Right lobe of liver (tissue), 6 donors: ENCODE measurements around the gene NEU1. TPM values are rescaled to one million over a fixed set of nuclear protein-coding genes. Genes with fewer than 3 reads are reported as not detected.
"Not testable (repeated sequence)": the region's sequence is repeated elsewhere in the genome, so short reads cannot be mapped to it uniquely, and the experiment has no call there.

Experiments
- ATAC-seq, 4 donors: fragments of 200-7000 bp; cut with Tn5 transposase; one replicate each; pipeline ENCODE4 v1.9.1; 2020; ENCODE audit warnings: mild to moderate bottlenecking in 4 of 4, moderate library complexity in 4 of 4
- DNase-seq, 3 donors: peaks; one replicate each; pipeline ENCODE4 v3.0.0-alpha.2; 2020
- H3K27ac ChIP-seq, 3 donors: fragments of 200-600 bp; one replicate each; pipeline ENCODE4 v1.8.0; 2022
- H3K27me3 ChIP-seq, 2 donors: fragments of 200-600 bp; one replicate each; pipeline ENCODE4 v1.8.0; 2022
- H3K36me3 ChIP-seq, 4 donors: fragments of 200-600 bp; sonication (generic) in 1 of 4; one replicate each; pipeline versions ENCODE4 v1.5.1 to v1.8.0; 2017 to 2022; ENCODE audit warnings: control low read depth in 1 of 4
- H3K4me1 ChIP-seq, 4 donors: fragments of 200-600 bp; sonication (generic) in 1 of 4; one replicate each; pipeline versions ENCODE4 v1.5.1 to v1.8.0; 2017 to 2022; ENCODE audit warnings: control low read depth in 1 of 4
- H3K4me3 ChIP-seq, 3 donors: fragments of 200-600 bp; one replicate each; pipeline ENCODE4 v1.8.0; 2022
- H3K9me3 ChIP-seq, 4 donors: fragments of 200-600 bp; sonication (generic) in 1 of 4; one replicate each; pipeline versions ENCODE4 v1.5.1 to v1.8.0; 2017 to 2022; ENCODE audit warnings: control low read depth in 1 of 4
- CTCF ChIP-seq, 4 donors: fragments of 200-600 bp in 3 of 4; fragments of 450-650 bp in 1 of 4; IDR thresholded peaks; one replicate each; pipeline versions ENCODE4 v1.5.1 to v1.8.0; 2016 to 2022; ENCODE audit warnings: antibody characterized with exemption in 4 of 4, mild to moderate bottlenecking in 2 of 4
- POLR2A ChIP-seq: fragments of 450-650 bp; IDR thresholded peaks from one replicate; pipeline ENCODE4 v1.6.1; 2017; ENCODE audit warnings: antibody characterized with exemption, mild to moderate bottlenecking
- WGBS: methylation state at CpG from one replicate; pipeline ENCODE4 v1.1.6; 2018; ENCODE audit warnings: low coverage, low lambda C conversion rate; ENCODE audit not compliant: insufficient coverage; ENCODE audit errors: missing lambda C conversion rate; 5-methylcytosine and 5-hydroxymethylcytosine counted together
- intact Hi-C, 2 donors: fragments of 100-400 bp; cut with DNase I; formaldehyde crosslinking; loops; one replicate each; pipeline versions ENCODE4 v1.11.2 to v1.14.1; 2022
- total RNA-seq, 6 experiments: library from RNA; depleted of rRNA in 2 of 6; stranded (reverse); fragments of >200 nt in 2 of 6; fragmentation: NEBNext Ultra II Directional in 3 of 6; extraction: Animal tissue kit (Norgen Biotek cat#: 25700) in 3 of 6; gene quantifications; one replicate each; pipeline versions ENCODE4 v1.1.0 to v1.2.4, GENCODE V29; 2016 to 2023
- donor health status: DM: no; HTN: yes; CAD: no.
- donor health status: DM: no; HTN: no; CAD: no.
- donor health status: DM: no; HTN: no; CAD: no.
- donor health status: DM: no; HTN: yes; CAD: no.
- donor health status: DM: no; HTN: yes; CAD: no.

NEU1 gene
- total RNA-seq, 6 experiments from 2014 or later, result 20.3 to 44.8 (median 34.1) TPM

- 61% methylated on average over 7 of the region's 21 CpGs for WGBS
- DNase-seq (no peak), ATAC-seq (no peak)
- Histone ChIP-seq H3K9me3 (no peaks in the 10 kb centered on the region), H3K4me3 (no peak overlapping the region), H3K36me3 (no peaks in the 10 kb centered on the region), H3K27me3 (no peaks in the 10 kb centered on the region), H3K27ac (no peak overlapping the region), H3K4me1 (peaks cover 0 to 18% (median 0%) of the 10 kb centered on the region in 4 donors)
- TF ChIP-seq CTCF (IDR thresholded peaks at IDR 0.05) (no peak), POLR2A (no peak)
- intact Hi-C loops, result no loop called here
Observed at GRCh38 chr6:31865205-31866118, 2.8 kb upstream of the NEU1 start.

DNA sequence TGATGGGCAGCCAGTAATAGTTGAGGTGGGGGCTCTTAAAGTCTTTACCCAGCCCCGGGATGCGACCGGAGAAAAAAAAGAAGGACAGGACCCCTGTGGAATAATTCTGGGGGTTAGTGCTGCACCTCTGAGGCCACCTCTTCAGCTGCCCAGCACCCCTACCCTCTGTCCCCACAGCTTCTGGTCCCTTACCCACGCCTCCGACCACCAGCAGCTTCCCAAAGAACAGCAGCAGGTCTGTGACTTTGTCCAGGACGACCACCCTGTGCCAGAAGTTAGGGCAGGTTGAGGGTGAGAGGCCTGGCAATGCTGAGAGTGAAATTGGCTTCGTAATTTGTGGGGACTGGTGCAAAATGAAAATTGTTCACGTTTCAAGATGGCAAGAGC, 2.2 kb upstream of the NEU1 start:
- Histone ChIP-seq H3K27ac (no peak overlapping the region), H3K9me3 (no peaks in the 10 kb centered on the region), H3K36me3 (peaks cover 0 to 6% (median 2%) of the 10 kb centered on the region in 4 donors), H3K27me3 (no peaks in the 10 kb centered on the region), H3K4me1 (peaks cover 0 to 18% (median 0%) of the 10 kb centered on the region in 4 donors), H3K4me3 (no peak overlapping the region)
- no peak for ATAC-seq
- WGBS, result 81% methylated on average over 5 of the region's 8 CpGs
- TF ChIP-seq CTCF (IDR thresholded peaks at IDR 0.05) (no peak), POLR2A (no peak)
- DNase-seq, result no peak
- intact Hi-C loops, result no loop called here

DNA sequence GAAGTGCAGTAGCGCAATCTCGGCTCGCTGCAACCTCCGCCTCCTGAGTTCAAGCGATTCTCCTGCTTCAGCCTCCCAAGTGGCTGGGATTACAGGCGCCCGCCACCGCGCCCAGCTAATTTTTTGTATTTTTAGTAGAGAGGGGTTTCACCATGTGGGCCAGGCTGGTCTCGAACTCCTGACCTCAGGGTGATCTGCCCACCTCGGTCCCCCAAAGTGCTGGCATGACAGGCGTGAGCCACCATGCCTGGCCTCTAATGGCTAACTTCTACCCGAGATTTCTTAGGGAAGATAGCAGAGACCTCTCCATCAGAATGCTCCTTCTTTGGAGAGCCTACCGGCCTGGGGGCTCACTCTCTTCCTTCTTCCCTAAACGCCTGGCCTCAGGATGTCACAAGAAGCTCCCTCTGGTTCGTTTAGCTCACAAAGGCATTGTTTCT, 1.5 kb upstream of the NEU1 start:
- DNase-seq, H3K9me3 ChIP-seq, intact Hi-C loops, ATAC-seq, H3K27me3 ChIP-seq: not testable (repeated sequence)
- peaks cover 0 to 12% (median 3%) of the 10 kb centered on the region in 4 donors for H3K36me3 ChIP-seq
- H3K4me3 ChIP-seq, result peak overlapping the region; percentile 43 to 59 (median 53)
- 15% methylated on average over 11 of the region's 16 CpGs for WGBS
- peaks cover 0 to 18% (median 0%) of the 10 kb centered on the region in 4 donors for H3K4me1 ChIP-seq
- peak overlapping the region; percentile 14 to 75 (median 73) for H3K27ac ChIP-seq

DNA sequence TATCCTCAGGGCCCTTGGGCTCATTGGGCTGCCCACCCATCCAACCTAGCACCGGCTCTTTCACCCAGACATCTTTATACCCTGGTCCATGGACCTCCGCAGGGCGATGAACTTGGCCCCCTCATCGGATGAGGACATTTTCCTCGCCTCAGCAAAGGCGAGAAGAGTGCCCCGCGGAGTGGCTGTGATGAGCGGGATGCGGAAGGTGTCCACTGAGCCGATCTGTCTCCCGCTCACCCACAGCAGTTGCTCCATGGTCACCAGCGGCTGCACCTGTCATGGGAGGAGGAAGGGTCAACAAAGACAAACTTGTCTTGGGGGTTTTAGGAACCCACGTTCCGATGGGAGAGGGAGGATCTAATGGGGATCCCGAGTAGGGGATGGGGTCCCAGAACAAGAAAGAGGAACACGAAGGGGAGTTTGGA, 690 bp downstream of the NEU1 start:
- Histone ChIP-seq H3K9me3 (no peaks in the 10 kb centered on the region), H3K27ac (peak overlapping the region; percentile 60 to 83 (median 71)), H3K36me3 (peaks cover 0 to 24% (median 3%) of the 10 kb centered on the region in 4 donors), H3K4me1 (peaks cover 0 to 18% (median 0%) of the 10 kb centered on the region in 4 donors), H3K4me3 (peak overlapping the region; percentile 74 to 93 (median 82)), H3K27me3 (no peaks in the 10 kb centered on the region)
- intact Hi-C loops, result no loop called here
- TF ChIP-seq CTCF (IDR thresholded peaks at IDR 0.05) (no peak), POLR2A (no peak)
- DNase-seq (no peak), ATAC-seq (no peak)
- 41% methylated on average over 17 of the region's 17 CpGs for WGBS

DNA sequence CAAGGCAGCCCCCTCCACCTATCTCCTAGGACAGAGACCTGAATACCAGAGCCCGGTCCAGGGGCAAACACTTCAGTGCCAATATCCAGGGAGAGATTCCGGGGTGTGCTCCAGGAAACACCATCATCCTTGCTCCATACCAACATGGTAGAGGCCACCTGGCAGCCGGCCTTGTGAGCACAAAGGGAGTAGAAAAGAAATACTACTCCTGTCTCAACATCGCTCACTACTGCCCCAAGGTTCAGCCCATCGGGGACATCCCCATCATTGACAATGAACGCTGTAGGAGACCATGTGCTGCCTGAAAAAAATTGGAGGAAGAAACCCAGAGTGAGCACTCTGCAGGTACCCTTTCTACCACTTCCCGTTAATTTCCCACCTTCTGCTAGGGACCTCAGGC, 1.5 kb downstream of the NEU1 start:
- ATAC-seq (no peak), DNase-seq (no peak)
- Histone ChIP-seq H3K9me3 (no peaks in the 10 kb centered on the region), H3K27ac (no peak overlapping the region), H3K4me3 (no peak overlapping the region), H3K4me1 (peaks cover 0 to 18% (median 0%) of the 10 kb centered on the region in 4 donors), H3K27me3 (no peaks in the 10 kb centered on the region), H3K36me3 (peaks cover 0 to 24% (median 3%) of the 10 kb centered on the region in 4 donors)
- TF ChIP-seq CTCF (IDR thresholded peaks at IDR 0.05), result no peak
- TF ChIP-seq POLR2A, result no peak
- 88% methylated on average over 3 of the region's 7 CpGs for WGBS
- intact Hi-C loops, result no loop called here
